GM12873 (cell line): ENCODE results near the gene ZNRF3.

ENCODE experiments used
- TF ChIP-seq, protein P1 (sequence below): IDR thresholded peaks from 2 replicates; pipeline ENCODE4 v1.5.1; 2012; ENCODE audit warnings: low read depth, mild to moderate bottlenecking, moderate library complexity, low read length, control low read depth; ENCODE audit not compliant: insufficient read depth; ENCODE audit errors: missing control alignments

The ZNRF3 gene

DNA sequence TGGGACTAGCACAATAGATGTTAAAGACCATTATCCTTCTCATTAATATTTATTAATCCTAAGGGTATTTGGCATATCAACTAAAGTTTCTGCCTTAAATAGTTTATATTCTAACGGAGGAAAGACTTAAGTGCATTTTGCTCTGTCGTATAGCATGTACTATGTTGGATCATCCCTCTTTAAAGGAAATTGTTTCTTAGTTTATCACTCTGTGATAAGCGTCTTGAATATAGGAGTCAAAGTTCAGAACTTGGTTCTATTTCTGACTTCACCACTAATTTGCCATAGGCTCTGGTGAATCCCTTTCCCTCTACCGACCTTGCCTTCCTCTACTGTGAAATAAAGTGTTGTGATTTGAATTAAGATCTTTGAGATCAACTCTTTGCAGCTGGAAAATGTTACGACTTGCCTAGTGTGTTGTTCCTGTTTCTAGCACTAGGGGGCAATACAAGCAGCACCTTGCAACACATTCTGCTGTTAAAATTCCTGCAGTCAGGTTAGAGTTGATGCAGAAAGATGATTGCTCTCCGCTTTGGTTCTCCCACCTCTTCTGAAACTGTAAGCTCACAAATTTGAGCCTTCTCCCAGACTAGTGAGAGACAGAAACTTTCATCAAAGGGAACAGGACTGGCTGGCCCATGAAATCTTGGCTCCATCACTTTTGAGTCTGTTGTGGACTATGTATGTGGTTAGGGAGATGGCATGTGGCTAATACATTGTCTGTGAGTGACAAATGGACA lies 27.8 kb upstream of the ZNRF3 start:
- TF ChIP-seq, protein P1, sequence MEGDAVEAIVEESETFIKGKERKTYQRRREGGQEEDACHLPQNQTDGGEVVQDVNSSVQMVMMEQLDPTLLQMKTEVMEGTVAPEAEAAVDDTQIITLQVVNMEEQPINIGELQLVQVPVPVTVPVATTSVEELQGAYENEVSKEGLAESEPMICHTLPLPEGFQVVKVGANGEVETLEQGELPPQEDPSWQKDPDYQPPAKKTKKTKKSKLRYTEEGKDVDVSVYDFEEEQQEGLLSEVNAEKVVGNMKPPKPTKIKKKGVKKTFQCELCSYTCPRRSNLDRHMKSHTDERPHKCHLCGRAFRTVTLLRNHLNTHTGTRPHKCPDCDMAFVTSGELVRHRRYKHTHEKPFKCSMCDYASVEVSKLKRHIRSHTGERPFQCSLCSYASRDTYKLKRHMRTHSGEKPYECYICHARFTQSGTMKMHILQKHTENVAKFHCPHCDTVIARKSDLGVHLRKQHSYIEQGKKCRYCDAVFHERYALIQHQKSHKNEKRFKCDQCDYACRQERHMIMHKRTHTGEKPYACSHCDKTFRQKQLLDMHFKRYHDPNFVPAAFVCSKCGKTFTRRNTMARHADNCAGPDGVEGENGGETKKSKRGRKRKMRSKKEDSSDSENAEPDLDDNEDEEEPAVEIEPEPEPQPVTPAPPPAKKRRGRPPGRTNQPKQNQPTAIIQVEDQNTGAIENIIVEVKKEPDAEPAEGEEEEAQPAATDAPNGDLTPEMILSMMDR, result peak; percentile 92

DNA sequence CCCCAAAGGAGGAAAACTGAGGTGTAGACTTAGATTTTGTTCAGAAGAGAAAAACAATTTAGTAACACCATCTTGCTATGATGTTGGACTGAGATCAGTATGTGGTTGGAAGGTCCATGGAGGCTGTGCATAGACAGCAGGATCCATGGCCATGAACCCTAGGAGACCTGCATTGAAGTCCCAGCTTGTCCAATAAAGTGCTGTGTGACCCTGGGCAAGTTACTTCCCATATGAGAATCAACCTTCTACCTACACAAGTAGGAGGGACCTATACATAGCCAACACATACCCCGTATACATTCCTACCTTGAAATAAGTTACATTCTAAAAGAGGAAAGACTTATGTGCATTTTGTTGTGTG lies 27.3 kb upstream of the ZNRF3 start:
- TF ChIP-seq, protein P1, result no peak

DNA sequence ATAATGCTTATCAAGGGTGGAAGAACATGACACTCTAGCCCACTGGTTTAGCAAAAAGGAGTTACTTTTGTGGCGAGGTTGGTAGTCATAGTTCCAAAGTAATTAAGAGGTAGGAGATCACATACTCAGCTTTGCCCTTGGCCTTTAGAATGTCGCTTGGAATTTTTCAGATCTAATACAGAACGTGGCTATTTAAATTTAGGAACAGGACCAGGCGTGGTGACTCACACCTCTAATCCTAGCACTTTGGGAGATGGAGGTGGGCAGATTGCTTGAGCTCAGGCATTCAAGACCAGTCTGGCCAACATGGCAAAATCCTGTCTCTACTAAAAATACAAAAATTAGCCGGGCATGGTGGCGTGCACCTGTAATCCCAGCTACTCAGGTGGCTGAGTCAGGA lies 26.1 kb upstream of the ZNRF3 start:
- TF ChIP-seq, protein P1, result no peak

DNA sequence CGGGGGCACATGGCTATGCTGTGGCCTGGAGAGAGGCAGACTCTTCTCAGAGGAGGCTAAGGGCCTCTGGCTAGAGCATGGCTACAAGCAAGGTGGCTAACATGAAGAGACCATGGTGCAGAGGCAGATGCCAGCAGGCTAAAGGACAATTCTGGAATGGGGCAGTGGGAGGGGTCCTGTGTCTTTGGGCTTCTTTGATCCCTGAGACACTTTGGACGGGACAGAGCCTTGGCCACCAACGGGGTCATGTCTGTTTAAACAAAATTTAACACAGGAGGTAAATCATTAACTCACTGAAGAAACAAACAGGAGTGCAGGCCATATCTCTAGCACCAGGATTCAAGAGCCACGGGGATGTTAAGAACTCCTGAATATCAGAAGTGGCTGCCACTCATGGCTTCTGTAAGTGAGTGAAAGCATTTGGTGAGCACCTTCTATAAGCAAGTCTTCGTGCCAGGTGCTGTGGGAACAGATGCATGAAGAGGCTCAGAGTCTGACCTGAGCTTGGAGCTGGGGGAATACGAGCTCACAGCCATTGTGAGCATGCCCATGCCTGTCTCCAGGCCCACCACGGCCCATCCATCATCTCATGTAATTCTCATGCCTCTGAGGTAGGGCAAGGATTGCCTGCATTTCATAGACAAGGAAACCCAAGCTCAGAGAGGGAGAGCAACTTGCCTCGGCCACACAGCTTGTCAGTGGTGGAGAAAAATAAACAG lies 18.3 kb upstream of the ZNRF3 start:
- TF ChIP-seq, protein P1, result no peak

DNA sequence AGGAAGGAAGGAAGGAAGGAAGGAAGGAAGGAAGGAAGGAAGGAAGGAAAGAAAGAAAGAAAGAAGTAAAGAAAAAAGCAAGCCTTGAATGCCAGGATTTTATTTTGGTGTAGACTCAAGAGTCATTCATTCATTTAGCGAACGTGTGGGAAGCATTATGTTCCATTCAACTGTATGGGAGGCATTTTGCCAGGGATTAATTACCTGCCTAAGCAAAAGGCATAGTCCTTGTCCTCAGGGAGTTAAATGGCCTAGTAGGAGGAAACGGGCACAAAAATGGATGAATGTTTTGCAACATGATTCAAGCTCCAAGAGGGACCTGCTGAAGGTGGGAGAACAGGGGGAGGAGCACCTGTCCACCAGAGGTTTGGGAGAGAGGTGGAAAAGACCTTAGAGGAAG lies 16.2 kb upstream of the ZNRF3 start:
- TF ChIP-seq, protein P1, result no peak

DNA sequence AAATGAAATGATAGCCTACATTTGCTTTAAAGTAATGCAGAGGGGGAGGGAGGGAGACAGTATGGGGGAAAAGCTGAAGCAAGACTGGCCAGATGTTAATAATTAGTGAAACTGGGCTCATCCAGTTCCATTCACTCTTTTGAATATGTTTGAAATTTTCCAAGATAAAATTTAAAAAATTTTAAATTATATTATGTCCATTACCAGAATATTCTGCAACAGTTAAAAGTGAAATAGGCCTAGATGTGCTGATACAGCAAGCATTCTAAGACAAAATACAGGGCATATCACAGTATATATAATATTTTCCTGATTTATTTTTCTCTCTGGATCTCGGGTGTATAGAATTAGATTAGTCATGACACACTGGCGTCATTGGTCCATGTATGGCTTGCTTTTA lies 13.6 kb upstream of the ZNRF3 start:
- TF ChIP-seq, protein P1, result no peak

DNA sequence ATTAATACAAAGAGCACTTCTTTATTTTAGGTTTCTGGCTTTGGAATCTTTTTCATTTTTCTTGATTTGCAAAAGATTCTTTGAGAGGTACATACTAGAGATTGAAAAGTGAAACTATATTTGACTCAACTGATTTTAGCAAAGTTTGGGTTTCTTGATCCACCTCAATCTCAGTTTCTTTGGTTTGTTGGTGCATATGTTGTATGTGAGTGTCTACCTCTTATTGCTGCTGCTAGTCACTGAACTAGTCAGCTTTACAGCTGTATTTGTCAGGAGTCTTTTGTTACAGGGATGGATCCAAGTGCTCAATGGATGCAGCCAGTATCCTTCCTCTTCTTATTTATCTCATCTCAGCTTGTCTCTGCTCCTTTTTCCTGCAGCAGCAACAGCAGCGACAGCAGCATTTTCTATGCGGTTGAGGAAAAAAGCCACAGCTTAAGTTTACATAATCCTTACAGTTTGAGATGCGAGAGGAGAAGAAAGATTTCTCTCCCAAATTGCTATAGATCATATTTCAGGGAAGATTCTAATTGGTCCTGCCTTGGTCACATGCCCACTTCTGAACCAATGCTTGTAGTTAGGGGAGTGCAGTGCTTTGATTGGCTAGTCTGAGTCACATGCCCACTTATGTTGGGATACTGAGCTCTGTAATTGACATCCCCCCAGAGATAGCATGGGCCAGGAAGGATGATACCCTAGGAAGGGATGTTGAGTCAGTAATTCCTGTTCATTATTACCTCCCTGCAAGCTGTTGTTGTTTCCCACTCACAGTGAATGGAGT lies 10.0 kb upstream of the ZNRF3 start:
- TF ChIP-seq, protein P1, result no peak
